ENCODE results near the gene DNAH9.
A peak's percentile ranks its signal among the peaks of the same experiment; 100 is the strongest.
"Not testable (repeated sequence)": the region's sequence is repeated elsewhere in the genome, so short reads cannot be mapped to it uniquely, and the experiment has no call there.

DNAH9 gene

GRCh38 chr17:11925262-11926021 lies 327.2 kb downstream of the DNAH9 start:
- no peak for DNase-seq

GRCh38 chr17:11928436-11928835 lies 330.2 kb downstream of the DNAH9 start:
- DNase-seq: peak; percentile 89

- no peak for DNase-seq
Observed at GRCh38 chr17:11932337-11932898, 334.1 kb downstream of the DNAH9 start.

- peak; percentile 78 for DNase-seq
Observed at GRCh38 chr17:11935734-11936406, 337.6 kb downstream of the DNAH9 start.

GRCh38 chr17:11940904-11941303 lies 342.6 kb downstream of the DNAH9 start:
- no peak for DNase-seq

- DNase-seq: not testable (repeated sequence)
Observed at GRCh38 chr17:11943086-11943485, 344.8 kb downstream of the DNAH9 start.

- DNase-seq: no peak
Observed at GRCh38 chr17:11943759-11944347, 345.6 kb downstream of the DNAH9 start.

- no peak for DNase-seq
Observed at GRCh38 chr17:11944587-11944986, 346.3 kb downstream of the DNAH9 start.

GRCh38 chr17:11948789-11949188 lies 350.5 kb downstream of the DNAH9 start:
- no peak for DNase-seq

GRCh38 chr17:11949571-11949970 lies 351.3 kb downstream of the DNAH9 start:
- not testable (repeated sequence) for DNase-seq

- DNase-seq: no peak
Observed at GRCh38 chr17:11950771-11951519, 352.7 kb downstream of the DNAH9 start.

- no peak for DNase-seq
Observed at GRCh38 chr17:11952610-11953009, 354.3 kb downstream of the DNAH9 start.

GRCh38 chr17:11953924-11954323 lies 355.7 kb downstream of the DNAH9 start:
- no peak for DNase-seq

GRCh38 chr17:11954936-11955335 lies 356.7 kb downstream of the DNAH9 start:
- DNase-seq: no peak

GRCh38 chr17:11969565-11969964 lies 371.3 kb downstream of the DNAH9 start:
- DNase-seq: no peak

- DNase-seq: not testable (repeated sequence)
Observed at GRCh38 chr17:11972741-11973140, 374.5 kb downstream of the DNAH9 start.

GRCh38 chr17:11979795-11980194 lies 381.5 kb downstream of the DNAH9 start:
- no peak for DNase-seq

GRCh38 chr17:11980813-11981212 lies 382.5 kb downstream of the DNAH9 start:
- peak; percentile 1 for DNase-seq

- DNase-seq: no peak
Observed at GRCh38 chr17:11981862-11982261, 383.6 kb downstream of the DNAH9 start.

GRCh38 chr17:11986179-11986941 lies 388.1 kb downstream of the DNAH9 start:
- no peak for DNase-seq

GRCh38 chr17:11986942-11987329 lies 388.7 kb downstream of the DNAH9 start:
- DNase-seq: peak; percentile 40

- no peak for DNase-seq
Observed at GRCh38 chr17:11990363-11990983, 392.2 kb downstream of the DNAH9 start.

Measured in OCI-M1 (cell line).